Measurements from ENCODE around the gene KDM5B. TPM values are rescaled to one million over a fixed set of nuclear protein-coding genes. Genes with fewer than 3 reads are reported as not detected.
A peak's percentile ranks its signal among the peaks of the same experiment; 100 is the strongest.

The KDM5B gene
- 33.6 and 40.5 TPM in 2 replicates for total RNA-seq (2014; rRNA removed; shearing (Covaris generic); ENCODE audit: low replicate concordance)

DNA sequence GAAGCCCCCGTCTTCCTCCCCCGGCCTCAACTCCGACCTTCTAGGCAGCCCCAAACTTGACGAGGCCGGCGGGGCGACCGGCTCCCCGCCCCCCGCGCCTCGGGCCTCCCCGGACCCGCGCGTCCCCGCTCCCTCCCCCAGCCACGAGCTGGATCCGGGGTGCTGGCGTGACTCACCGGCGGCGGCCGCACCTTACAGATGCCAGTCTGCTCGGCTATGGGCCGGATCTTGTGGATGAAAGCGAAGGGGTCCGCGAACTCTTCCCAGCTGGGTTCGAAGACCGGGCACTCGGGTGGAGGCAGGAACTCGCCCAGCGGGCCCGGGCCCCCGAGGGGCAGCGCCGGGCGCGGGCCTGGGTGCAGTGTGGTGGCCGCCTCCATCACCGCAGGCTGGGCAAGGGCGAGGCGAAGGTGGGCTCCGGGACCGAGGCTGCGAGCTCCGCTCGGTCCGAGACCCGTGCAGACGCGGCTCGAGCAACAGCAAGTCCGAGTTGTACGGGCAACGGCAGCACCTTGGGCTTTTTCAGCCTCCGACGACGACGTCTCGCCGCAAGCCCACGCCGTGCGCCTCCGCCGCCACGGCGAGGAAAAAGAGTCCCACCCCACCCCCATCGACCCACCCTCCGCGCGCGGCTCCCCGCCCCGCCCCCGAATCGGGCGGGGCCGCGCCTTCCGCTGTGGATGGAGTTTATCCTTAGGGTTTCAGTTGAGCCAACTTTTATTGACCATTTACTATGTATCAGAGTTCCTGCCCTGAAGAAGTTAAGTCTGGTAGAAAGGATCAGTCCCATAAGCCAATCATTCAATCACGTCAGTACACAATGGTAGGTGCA is at the start of gene KDM5B:
KDM5B (minus strand) TSS at position 496 of the 832 bp plus-strand sequence; CDS start at position 380, 116 bp downstream.
- peaks cover 9% of the 10 kb centered on the region for H3K27me3 ChIP-seq
- DNase-seq, result peak; percentile 81
- H3K9me3 ChIP-seq, result no peaks in the 10 kb centered on the region
- peak within 1 kb of the TSS; percentile 81 for H3K4me3 ChIP-seq
- H3K36me3 ChIP-seq, result peaks cover 4% of the 10 kb centered on the region; the same call in 1 of the 2 replicates

DNA sequence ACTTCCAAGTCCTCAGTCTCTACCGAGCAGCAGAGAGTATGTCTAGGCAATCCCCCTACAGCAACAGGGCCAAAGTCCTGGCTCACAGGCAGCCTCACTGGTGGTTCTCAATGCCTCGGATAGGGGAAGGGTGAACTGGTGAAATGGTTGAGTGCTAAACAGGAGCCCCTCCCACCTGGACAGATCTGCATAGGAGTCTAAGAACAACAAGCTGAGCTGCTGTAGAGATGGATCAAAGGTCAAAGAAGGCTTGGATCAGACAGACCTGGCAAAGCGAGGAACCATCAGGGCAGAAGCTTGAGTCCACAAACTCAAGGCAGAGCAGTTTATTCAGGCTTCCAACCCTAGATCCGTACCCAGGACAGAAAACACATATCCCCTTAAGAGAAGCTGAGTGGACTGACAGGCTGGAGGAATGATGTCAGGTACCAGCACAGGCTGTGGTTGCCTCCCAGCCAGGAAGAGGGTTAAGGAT is 49.0 kb upstream of the KDM5B start:
- Histone ChIP-seq H3K4me3 (no peak overlapping the region), H3K27me3 (peaks cover 3% of the 10 kb centered on the region; the same call in 1 of the 2 replicates), H3K36me3 (no peaks in the 10 kb centered on the region), H3K9me3 (no peaks in the 10 kb centered on the region)
- DNase-seq, result no peak

DNA sequence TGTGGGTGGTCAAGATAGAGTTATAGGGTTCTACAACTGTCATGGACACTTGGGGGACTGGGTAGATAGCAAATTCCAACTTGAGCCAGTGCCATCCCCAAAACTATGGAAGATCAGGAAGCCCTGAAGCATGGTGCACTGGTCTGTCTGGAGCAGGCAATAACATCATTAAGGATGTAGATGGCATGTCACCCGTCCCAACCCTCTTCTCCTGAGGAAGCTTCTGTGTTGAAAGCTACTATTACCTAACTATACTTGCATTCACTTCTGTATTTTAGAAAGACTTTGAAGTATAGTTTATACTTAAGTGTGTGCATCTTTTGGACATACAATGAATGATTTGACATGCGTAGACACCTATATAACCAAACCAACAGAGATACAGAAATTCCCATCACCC is 47.8 kb upstream of the KDM5B start:
- Histone ChIP-seq H3K27me3 (no peaks in the 10 kb centered on the region), H3K9me3 (no peaks in the 10 kb centered on the region), H3K4me3 (no peak overlapping the region), H3K36me3 (no peaks in the 10 kb centered on the region)
- DNase-seq, result no peak

DNA sequence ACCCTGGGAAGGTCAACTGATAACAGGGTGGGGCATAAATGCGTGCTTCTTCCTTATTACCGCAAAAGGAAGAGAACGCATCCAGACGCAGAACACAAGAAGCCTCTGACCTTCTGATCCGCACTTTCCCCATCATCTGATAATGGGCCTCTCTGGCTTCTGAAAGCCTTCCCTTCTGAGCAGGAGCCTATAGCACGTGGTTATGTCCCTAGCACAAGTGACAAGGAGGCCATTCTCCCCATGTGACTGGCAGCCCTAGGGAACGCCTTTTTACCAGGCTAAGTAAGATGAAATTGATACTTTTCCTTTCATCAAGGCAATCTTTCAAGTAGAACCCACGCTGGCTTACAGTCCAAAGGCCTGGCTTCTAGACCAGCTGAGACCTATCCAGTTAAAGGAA is 46.6 kb upstream of the KDM5B start:
- DNase-seq, result no peak
- Histone ChIP-seq H3K27me3 (no peaks in the 10 kb centered on the region), H3K9me3 (no peaks in the 10 kb centered on the region), H3K36me3 (no peaks in the 10 kb centered on the region), H3K4me3 (no peak overlapping the region)

DNA sequence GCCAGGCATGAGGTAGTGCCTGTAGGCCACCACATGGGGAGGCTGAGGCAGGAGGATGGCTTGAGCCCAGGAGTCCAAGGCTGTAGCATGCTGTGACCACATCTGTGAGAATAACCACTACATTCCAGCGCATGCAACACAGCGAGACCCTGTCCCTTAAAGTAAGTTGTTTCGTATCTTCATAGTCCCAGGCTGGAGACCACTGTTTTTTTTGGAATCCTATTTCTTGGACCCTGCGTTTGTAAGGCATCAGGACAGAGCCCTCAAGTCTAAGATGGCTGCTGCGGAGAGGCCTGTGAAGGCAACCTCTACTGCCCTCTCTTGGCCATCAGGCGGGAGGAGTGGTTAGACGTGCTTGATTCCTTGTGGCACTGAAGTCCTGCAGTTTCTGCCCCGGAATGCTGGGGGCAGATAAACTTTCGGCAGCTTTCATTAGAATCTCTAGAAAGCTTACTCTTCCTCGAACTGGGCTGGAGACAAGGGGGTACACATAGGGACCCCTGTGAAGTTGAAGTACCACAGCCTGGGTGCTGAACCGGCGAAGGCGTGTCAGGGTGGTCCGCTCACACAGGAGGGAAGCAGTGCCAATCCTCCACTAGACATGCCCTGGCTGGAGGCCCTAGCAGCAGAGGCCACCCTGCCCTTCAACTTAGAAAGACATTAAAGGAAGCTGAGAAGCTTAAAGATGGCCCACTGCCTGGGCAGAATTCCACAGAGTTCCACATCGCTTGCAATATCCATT is 44.1 kb upstream of the KDM5B start:
- DNase-seq, result peak; percentile 33
- H3K4me3 ChIP-seq, result no peak overlapping the region
- no peaks in the 10 kb centered on the region for H3K27me3 ChIP-seq
- no peaks in the 10 kb centered on the region for H3K9me3 ChIP-seq
- no peaks in the 10 kb centered on the region for H3K36me3 ChIP-seq

DNA sequence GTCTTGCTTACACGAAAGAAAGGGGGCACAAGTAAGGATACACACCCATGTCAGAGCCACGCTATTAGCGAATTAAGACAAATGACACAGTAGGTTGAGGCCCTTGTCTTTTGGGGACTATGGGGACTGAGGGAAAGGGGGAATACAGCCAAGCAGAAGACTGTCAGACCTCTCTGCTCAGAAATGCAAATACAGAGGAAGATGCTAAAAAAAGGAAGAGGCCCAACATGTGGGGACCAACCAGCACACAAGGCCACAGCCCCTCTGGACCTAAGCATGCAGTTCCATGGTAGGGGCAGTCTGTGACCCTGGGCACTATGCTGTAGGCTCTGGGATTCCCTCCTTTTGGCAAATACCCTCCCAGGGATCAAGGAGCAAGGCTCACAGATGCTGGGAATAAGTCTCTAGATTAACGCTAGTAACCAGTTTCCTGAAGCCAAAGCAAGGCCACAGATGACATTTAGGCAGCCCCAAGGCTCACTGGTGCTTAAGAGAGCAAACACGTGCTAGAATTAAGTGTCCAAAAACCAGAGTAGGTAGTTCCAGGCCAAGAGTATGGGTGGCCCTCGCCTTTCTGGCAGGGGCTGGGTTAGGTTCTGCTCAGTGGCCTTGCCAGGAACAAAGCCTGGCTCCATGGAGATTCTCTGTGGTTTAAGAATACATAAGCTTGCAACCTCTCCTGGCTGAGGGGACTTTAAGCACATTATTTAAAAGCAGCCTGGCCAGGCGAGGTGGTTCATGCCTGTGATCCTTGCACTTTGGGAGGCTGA is 42.6 kb upstream of the KDM5B start:
- H3K9me3 ChIP-seq, result no peaks in the 10 kb centered on the region
- DNase-seq, result no peak
- H3K4me3 ChIP-seq, result no peak overlapping the region
- no peaks in the 10 kb centered on the region for H3K27me3 ChIP-seq
- no peaks in the 10 kb centered on the region for H3K36me3 ChIP-seq

DNA sequence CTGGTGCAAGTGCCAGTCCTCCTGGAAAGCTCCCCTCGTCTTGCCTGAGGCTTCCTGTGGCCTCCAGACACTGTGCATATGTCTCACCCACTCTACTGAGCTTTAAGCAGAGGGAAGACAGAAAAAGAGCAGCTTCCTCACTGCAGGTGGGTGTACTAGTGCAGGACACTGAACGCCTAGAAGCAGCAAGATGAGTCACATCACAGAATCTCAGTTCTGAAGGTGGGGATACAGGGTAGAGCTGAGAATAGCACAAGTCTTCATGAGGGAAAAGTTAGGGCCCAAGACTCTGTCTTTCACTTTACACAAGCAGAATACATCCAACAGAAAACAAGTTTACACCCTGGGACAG is 39.9 kb upstream of the KDM5B start:
- H3K9me3 ChIP-seq, result no peaks in the 10 kb centered on the region
- H3K27me3 ChIP-seq, result no peaks in the 10 kb centered on the region
- no peaks in the 10 kb centered on the region for H3K36me3 ChIP-seq
- no peak overlapping the region for H3K4me3 ChIP-seq
- no peak for DNase-seq

DNA sequence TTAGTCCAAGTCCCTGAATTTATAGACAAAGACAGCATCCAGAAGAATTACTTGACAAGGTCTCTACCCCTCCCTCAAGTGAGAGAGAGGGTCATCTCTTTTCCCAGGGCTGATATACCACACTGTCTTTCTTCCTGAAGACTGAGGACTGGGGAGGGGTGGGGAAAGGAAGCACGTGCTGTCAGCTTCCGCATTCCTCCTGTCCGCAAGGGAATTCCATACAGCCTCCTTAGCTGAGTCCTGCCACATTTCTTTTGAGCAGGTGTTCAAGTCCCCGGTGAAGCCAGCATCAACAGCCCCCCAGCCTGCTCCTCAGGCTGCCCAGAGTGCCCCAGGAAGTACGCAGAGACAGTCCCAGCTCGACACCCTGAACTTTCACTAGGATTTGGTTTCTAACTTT is 36.7 kb upstream of the KDM5B start:
- H3K4me3 ChIP-seq, result no peak overlapping the region
- H3K36me3 ChIP-seq, result no peaks in the 10 kb centered on the region
- H3K9me3 ChIP-seq, result no peaks in the 10 kb centered on the region
- no peaks in the 10 kb centered on the region for H3K27me3 ChIP-seq
- DNase-seq, result no peak

DNA sequence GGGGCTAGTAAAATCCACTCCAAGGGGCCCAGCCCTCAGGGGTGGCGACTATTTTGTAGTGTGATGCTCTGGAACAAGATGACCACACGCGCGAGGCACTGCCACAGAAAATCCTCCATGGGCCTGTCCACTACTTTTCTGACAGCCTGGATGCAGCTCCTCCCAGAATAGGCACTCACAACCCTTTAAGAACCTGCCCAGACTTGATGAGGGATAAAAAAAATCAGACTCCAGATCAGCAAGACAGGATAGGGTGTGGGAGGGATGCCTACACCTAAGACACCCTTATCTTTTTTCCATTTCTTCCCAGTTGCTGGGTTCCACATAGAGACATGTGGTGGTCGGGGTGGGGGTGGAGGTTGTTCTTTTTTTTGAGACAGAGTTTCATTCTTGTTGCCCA is 36.0 kb upstream of the KDM5B start:
- no peaks in the 10 kb centered on the region for H3K27me3 ChIP-seq
- no peak overlapping the region for H3K4me3 ChIP-seq
- H3K36me3 ChIP-seq, result no peaks in the 10 kb centered on the region
- DNase-seq, result no peak
- no peaks in the 10 kb centered on the region for H3K9me3 ChIP-seq

DNA sequence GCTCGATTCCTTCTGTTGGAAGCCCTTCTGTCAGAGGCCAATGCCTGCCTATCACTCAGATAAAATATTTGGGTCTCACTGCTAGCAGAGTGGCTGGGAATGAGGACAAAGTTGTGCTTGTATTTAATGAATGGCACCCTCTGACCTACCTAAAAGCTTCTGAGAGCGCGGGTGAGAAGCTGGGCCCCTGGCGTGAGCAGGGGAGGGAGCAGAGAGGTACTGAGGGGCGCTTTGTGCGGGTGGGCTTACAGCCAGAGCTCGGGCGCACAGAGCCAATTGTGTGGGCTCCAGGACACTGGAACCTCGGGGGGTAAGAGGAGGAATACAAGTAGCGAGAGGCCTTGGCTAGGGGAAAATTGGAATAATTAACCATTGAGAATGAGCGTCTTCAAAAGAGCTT is 34.9 kb upstream of the KDM5B start:
- Histone ChIP-seq H3K27me3 (no peaks in the 10 kb centered on the region), H3K36me3 (no peaks in the 10 kb centered on the region), H3K4me3 (no peak overlapping the region), H3K9me3 (no peaks in the 10 kb centered on the region)
- DNase-seq, result no peak

DNA sequence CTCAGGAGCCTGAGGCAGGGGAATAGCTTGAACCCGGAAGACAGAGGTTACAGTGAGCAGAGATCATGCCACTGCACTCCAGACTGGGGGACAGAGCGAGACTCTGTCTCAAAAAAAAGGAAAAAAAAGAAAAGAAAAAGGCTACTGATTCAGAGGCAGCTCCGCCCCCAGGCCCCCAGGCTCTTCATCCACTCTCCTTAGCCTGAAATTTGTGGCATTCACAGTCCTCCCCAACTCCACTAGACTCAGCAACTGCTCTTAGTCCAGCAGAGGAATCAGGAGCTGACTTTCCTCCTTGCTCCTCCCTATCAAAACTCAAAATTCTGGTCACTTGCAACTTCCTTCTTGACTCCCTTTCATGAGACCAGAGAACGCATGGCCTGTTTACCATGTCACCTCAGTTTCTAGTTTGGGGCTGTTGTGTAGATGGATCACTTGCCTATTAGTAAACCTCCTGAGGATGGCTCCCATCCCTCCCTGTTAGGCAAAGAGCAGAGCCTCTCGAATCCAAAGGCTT is 29.6 kb upstream of the KDM5B start:
- DNase-seq, result no peak
- no peaks in the 10 kb centered on the region; the same call in 1 of the 2 replicates for H3K27me3 ChIP-seq
- no peak overlapping the region for H3K4me3 ChIP-seq
- no peaks in the 10 kb centered on the region for H3K36me3 ChIP-seq
- no peaks in the 10 kb centered on the region for H3K9me3 ChIP-seq

DNA sequence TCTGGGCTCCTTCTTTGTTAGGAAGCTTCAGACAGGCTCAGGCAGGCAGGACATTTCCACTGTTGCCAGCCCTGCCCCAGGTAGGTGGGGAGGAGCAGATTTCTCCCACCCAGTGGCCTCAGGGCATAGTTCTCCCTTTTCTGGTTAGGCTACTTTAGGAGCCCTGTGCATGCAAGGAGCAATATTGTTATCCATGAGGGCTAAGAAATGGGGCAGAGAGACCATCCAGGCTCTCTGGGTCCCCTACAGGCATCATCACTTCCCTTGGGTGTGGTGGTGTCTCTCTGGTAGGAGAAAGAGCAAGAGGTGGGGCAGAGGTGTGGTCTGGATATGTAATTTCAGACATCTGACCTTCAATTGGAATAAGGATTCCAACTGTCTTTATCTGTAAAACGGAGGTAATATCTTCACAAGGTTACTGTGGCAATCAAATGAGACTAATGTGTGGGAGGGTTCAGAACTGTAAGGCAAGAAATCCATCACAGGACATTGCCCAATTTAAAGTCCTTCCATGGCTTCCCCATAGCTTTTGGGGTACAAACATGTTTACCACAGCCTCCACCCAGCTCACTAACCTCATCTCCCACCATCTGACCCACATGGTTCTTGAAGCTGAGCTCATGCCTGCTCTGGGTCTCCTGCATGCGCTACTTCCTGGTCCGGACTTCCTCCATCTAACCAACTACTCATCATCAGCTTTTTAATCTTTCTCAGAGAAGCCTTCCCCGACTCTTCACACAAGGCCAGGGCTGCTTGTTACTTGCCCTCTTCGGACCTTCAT is 28.6 kb upstream of the KDM5B start:
- no peaks in the 10 kb centered on the region for H3K9me3 ChIP-seq
- no peaks in the 10 kb centered on the region for H3K36me3 ChIP-seq
- no peaks in the 10 kb centered on the region; the same call in 1 of the 2 replicates for H3K27me3 ChIP-seq
- no peak overlapping the region for H3K4me3 ChIP-seq
- no peak for DNase-seq

- Histone ChIP-seq H3K9me3 (no peaks in the 10 kb centered on the region), H3K27me3 (no peaks in the 10 kb centered on the region; the same call in 1 of the 2 replicates), H3K4me3 (no peak overlapping the region), H3K36me3 (no peaks in the 10 kb centered on the region)
- no peak for DNase-seq
These were observed 27.4 kb upstream of the KDM5B start for GRCh38 chr1:202835548-202836072.

- H3K9me3 ChIP-seq, result no peaks in the 10 kb centered on the region
- no peak overlapping the region for H3K4me3 ChIP-seq
- no peak for DNase-seq
- no peaks in the 10 kb centered on the region; the same call in 1 of the 2 replicates for H3K27me3 ChIP-seq
- no peaks in the 10 kb centered on the region for H3K36me3 ChIP-seq
These were observed 26.7 kb upstream of the KDM5B start for GRCh38 chr1:202834771-202835547.

GRCh38 chr1:202831906-202832305 is 23.7 kb upstream of the KDM5B start:
- Histone ChIP-seq H3K36me3 (no peaks in the 10 kb centered on the region), H3K27me3 (no peaks in the 10 kb centered on the region; the same call in 1 of the 2 replicates), H3K4me3 (no peak overlapping the region), H3K9me3 (no peaks in the 10 kb centered on the region)
- no peak for DNase-seq
